GM12875 (cell line): ENCODE data around the gene LRBA.

ENCODE experiments used
- H3K4me3 ChIP-seq: one replicate; pipeline ENCODE4 v1.5.1; 2011; ENCODE audit warnings: low read depth, low read length, control low read depth
- CTCF ChIP-seq: IDR thresholded peaks from 2 replicates; pipeline ENCODE4 v1.5.1; 2011; ENCODE audit warnings: low read depth, mild to moderate bottlenecking, control low read depth, inconsistent platforms, low read length, moderate library complexity, borderline replicate concordance; ENCODE audit not compliant: insufficient read depth

Gene LRBA

DNA sequence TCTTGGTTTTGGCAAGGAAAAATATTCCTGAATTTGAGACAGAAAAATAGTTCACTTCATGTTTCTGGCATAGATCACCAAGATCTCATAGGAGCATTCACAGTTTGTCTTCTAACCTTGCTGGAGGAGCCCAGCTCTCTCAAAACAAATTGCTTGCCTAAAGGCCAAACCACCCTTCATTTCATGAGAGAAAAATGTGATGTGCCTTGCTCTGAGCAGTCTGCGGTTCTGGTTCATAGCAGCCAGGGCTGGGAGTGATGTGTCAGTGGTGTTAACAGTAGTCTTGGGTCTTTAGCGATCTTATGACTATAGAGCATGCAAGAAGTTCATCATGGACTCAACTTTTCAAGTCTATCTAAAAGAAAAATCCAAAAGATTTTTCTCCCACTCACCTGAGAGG is 753.5 kb downstream of the LRBA start:
- no peak for TF ChIP-seq CTCF
- H3K4me3 ChIP-seq = no peak overlapping the region

- no peak for TF ChIP-seq CTCF
- H3K4me3 ChIP-seq = no peak overlapping the region
Observed at GRCh38 chr4:150259861-150260567, 755.1 kb downstream of the LRBA start.

DNA sequence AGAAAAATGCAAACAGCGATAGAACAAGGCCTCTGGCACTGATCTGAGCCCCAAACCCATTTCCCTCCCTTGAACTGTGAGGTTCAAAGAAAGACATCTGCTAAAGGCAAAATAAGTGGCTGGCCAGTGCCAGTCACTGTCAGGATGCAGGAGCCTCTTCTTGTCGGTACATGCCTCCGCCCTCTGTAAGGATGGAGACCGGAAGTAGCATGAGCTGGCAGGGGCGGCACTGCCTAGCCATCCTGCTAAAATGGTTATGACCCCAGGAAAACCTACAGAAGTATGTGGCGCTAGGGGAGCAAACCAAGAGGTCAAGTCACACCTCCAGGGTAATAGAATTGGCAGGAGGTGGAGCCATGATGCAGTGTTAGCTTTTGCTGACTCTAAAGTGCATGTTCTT is 756.5 kb downstream of the LRBA start:
- TF ChIP-seq CTCF = no peak
- no peak overlapping the region for H3K4me3 ChIP-seq

GRCh38 chr4:150256841-150257730 is 758.0 kb downstream of the LRBA start:
- no peak overlapping the region for H3K4me3 ChIP-seq
- TF ChIP-seq CTCF = no peak

DNA sequence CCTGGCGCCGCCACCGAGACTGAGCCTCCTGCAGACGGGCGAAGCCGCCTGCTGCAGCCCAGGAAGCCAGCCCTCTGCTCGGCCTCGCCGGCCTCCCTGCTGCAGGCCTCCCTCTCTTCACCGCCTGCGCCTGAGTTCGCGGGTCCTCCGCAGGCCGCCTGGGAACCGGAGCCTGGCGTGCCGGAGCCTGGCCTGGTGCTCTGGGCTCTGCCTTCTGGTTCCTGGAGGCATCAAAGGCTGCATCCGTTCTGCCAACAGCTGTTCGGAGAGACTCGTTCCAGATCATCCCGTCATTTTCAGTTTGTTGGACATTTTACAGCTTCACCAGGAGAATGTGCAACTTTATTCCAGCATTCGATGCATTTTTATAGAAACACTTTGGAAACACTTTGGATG is 758.9 kb downstream of the LRBA start:
- TF ChIP-seq CTCF = no peak
- no peak overlapping the region for H3K4me3 ChIP-seq

GRCh38 chr4:150255610-150256224 is 759.4 kb downstream of the LRBA start:
- H3K4me3 ChIP-seq = no peak overlapping the region
- no peak for TF ChIP-seq CTCF
